ENCODE data around the gene KCNMA1.

KCNMA1 gene

GRCh38 chr10:77333610-77334340 lies 303.8 kb downstream of the KCNMA1 start:
- no peak for DNase-seq (ENCODE audit: low read depth in 2 of 2)

GRCh38 chr10:77332256-77332655 lies 305.4 kb downstream of the KCNMA1 start:
- no peak for DNase-seq (ENCODE audit: low read depth in 2 of 2)

GRCh38 chr10:77328272-77328816 lies 309.3 kb downstream of the KCNMA1 start:
- DNase-seq (ENCODE audit: low read depth in 2 of 2): no peak

GRCh38 chr10:77325233-77325537 lies 312.4 kb downstream of the KCNMA1 start:
- no peak for DNase-seq (ENCODE audit: low read depth in 2 of 2)

GRCh38 chr10:77321838-77322237 lies 315.8 kb downstream of the KCNMA1 start:
- DNase-seq (ENCODE audit: low read depth in 2 of 2): no peak

- DNase-seq (ENCODE audit: low read depth in 2 of 2): no peak
These were observed 316.6 kb downstream of the KCNMA1 start for GRCh38 chr10:77320971-77321471.

GRCh38 chr10:77319557-77319956 lies 318.1 kb downstream of the KCNMA1 start:
- DNase-seq (ENCODE audit: low read depth in 2 of 2): no peak

- no peak for DNase-seq (ENCODE audit: low read depth in 2 of 2)
These were observed 318.9 kb downstream of the KCNMA1 start for GRCh38 chr10:77318739-77319138.

GRCh38 chr10:77317221-77317620 lies 320.4 kb downstream of the KCNMA1 start:
- DNase-seq (ENCODE audit: low read depth in 2 of 2): no peak

GRCh38 chr10:77315496-77316129 lies 322.0 kb downstream of the KCNMA1 start:
- no peak for DNase-seq (ENCODE audit: low read depth in 2 of 2)

GRCh38 chr10:77313066-77313750 lies 324.4 kb downstream of the KCNMA1 start:
- no peak for DNase-seq (ENCODE audit: low read depth in 2 of 2)

- no peak for DNase-seq (ENCODE audit: low read depth in 2 of 2)
These were observed 326.4 kb downstream of the KCNMA1 start for GRCh38 chr10:77311186-77311585.

- DNase-seq (ENCODE audit: low read depth in 2 of 2): no peak
These were observed 327.2 kb downstream of the KCNMA1 start for GRCh38 chr10:77310288-77310840.

- DNase-seq (ENCODE audit: low read depth in 2 of 2): no peak
These were observed 328.1 kb downstream of the KCNMA1 start for GRCh38 chr10:77309509-77309908.

- no peak for DNase-seq (ENCODE audit: low read depth in 2 of 2)
These were observed 328.5 kb downstream of the KCNMA1 start for GRCh38 chr10:77309092-77309491.

- no peak for DNase-seq (ENCODE audit: low read depth in 2 of 2)
These were observed 329.4 kb downstream of the KCNMA1 start for GRCh38 chr10:77308084-77308732.

GRCh38 chr10:77306666-77307065 lies 330.9 kb downstream of the KCNMA1 start:
- DNase-seq (ENCODE audit: low read depth in 2 of 2): no peak

GRCh38 chr10:77305650-77306632 lies 331.7 kb downstream of the KCNMA1 start:
- no peak for DNase-seq (ENCODE audit: low read depth in 2 of 2)

- DNase-seq (ENCODE audit: low read depth in 2 of 2): no peak
These were observed 333.4 kb downstream of the KCNMA1 start for GRCh38 chr10:77304192-77304591.

GRCh38 chr10:77301305-77301730 lies 336.3 kb downstream of the KCNMA1 start:
- no peak for DNase-seq (ENCODE audit: low read depth in 2 of 2)

Measured in stimulated activated CD4-positive, alpha-beta T cell treated with anti-CD3 and anti-CD28 coated beads, Interleukin-1b, Interleukin-23, amount 100 ng/mL, for 1 hour (primary cell).